Measurements from ENCODE around the gene NSRP1.
"Not testable (repeated sequence)": the region's sequence is repeated elsewhere in the genome, so short reads cannot be mapped to it uniquely, and the experiment has no call there.

Gene NSRP1

GRCh38 chr17:30101686-30102390, 14.8 kb upstream of the NSRP1 start:
- Mint-ChIP-seq H3K9me3 (no peaks in the 10 kb centered on the region), H3K27ac (no peak overlapping the region), H3K27me3 (ENCODE audit: low read depth) (peaks cover 25% of the 10 kb centered on the region), H3K36me3 (ENCODE audit: low read depth) (no peaks in the 10 kb centered on the region), H3K4me1 (ENCODE audit: low read depth) (peaks cover 6% of the 10 kb centered on the region), H3K4me3 (no peak overlapping the region)
- no peak for DNase-seq (ENCODE audit: low spot score)

DNA sequence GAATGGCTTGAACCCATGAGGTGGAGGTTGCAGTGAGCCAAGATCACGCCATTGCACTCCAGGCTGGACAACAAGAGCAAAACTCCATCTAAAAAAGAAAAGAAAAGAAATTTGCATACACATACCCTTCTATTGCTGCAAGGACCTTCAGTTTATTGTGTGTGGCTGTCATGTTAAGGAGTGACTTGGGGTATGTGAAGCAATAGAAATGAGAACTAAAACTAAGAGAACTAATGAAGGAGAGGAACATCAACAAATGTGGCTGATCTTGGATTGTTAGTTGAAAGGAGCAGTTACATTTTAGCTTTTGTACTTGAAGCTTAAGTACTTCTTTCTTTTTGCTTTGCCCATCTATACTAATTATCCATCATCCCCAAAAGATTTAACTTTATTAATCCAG, 12.7 kb upstream of the NSRP1 start:
- DNase-seq (ENCODE audit: low spot score): no peak
- Mint-ChIP-seq H3K9me3 (no peaks in the 10 kb centered on the region), H3K36me3 (ENCODE audit: low read depth) (no peaks in the 10 kb centered on the region), H3K4me3 (no peak overlapping the region), H3K27ac (no peak overlapping the region), H3K4me1 (ENCODE audit: low read depth) (peaks cover 6% of the 10 kb centered on the region), H3K27me3 (ENCODE audit: low read depth) (peaks cover 29% of the 10 kb centered on the region)

DNA sequence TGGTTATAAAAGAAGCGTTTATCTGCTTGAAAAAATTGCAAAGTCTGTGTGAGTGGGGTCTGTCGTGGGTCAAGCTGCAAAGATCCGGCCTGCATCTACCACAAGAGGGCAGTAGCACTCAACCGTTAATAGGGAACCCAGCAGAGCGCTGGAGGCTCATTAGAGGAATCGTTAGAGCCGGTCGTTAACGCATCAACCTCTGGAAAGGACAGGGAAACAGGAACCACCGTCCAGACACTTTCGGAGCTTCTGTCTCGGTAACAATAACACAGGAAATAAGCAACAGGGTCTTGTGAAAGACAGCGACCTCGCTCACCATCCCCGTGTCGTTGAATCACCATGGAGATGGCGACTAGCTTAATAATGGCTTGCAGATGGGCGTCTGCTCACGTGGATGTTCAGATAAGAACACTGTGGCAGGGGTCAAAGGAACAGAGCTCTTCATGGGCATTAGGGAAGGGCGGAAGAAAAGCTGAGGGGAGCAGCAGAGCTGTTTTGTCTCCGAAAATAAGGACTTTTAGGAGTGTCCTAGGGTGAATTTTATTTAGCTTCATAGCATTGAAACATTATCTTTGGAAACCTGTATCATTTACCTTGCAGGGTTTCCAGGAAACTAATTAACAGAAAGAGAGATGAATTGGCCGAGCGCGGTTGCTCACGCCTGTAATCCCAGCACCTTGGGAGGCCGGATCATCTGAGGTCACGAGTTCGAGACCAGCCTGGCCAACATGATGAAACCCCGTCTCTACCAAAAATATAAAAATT, 11.9 kb upstream of the NSRP1 start:
- H3K4me3 Mint-ChIP-seq: peak overlapping the region; percentile 81
- H3K4me1 Mint-ChIP-seq (ENCODE audit: low read depth): peaks cover 6% of the 10 kb centered on the region
- H3K27me3 Mint-ChIP-seq (ENCODE audit: low read depth): peaks cover 29% of the 10 kb centered on the region
- H3K9me3 Mint-ChIP-seq: no peaks in the 10 kb centered on the region
- no peaks in the 10 kb centered on the region for H3K36me3 Mint-ChIP-seq (ENCODE audit: low read depth)
- DNase-seq (ENCODE audit: low spot score): peak; percentile 59
- H3K27ac Mint-ChIP-seq: no peak overlapping the region

GRCh38 chr17:30112794-30113193, 3.8 kb upstream of the NSRP1 start:
- Mint-ChIP-seq H3K27ac (no peak overlapping the region), H3K27me3 (ENCODE audit: low read depth) (peaks cover 16% of the 10 kb centered on the region), H3K4me3 (no peak overlapping the region), H3K9me3 (no peaks in the 10 kb centered on the region), H3K36me3 (ENCODE audit: low read depth) (peaks cover 5% of the 10 kb centered on the region), H3K4me1 (ENCODE audit: low read depth) (peaks cover 22% of the 10 kb centered on the region)
- DNase-seq (ENCODE audit: low spot score): no peak

- peak; percentile 42 for DNase-seq (ENCODE audit: low spot score)
- peaks cover 12% of the 10 kb centered on the region for H3K27me3 Mint-ChIP-seq (ENCODE audit: low read depth)
- H3K36me3 Mint-ChIP-seq (ENCODE audit: low read depth): peaks cover 8% of the 10 kb centered on the region
- no peak overlapping the region for H3K27ac Mint-ChIP-seq
- no peaks in the 10 kb centered on the region for H3K9me3 Mint-ChIP-seq
- no peak overlapping the region for H3K4me3 Mint-ChIP-seq
- H3K4me1 Mint-ChIP-seq (ENCODE audit: low read depth): peaks cover 26% of the 10 kb centered on the region
Observed at GRCh38 chr17:30113213-30113612, 3.4 kb upstream of the NSRP1 start.

GRCh38 chr17:30116345-30116660, 313 bp upstream of the NSRP1 start:
- no peak for DNase-seq (ENCODE audit: low spot score)
- Mint-ChIP-seq H3K4me1 (ENCODE audit: low read depth) (peaks cover 44% of the 10 kb centered on the region), H3K27ac (peak overlapping the region; percentile 97), H3K4me3 (peak overlapping the region; percentile 91), H3K27me3 (ENCODE audit: low read depth) (no peaks in the 10 kb centered on the region), H3K9me3 (no peaks in the 10 kb centered on the region), H3K36me3 (ENCODE audit: low read depth) (peaks cover 25% of the 10 kb centered on the region)

- H3K27ac Mint-ChIP-seq: peak overlapping the region; percentile 97
- no peaks in the 10 kb centered on the region for H3K9me3 Mint-ChIP-seq
- peak overlapping the region; percentile 91 for H3K4me3 Mint-ChIP-seq
- H3K36me3 Mint-ChIP-seq (ENCODE audit: low read depth): peaks cover 32% of the 10 kb centered on the region
- DNase-seq (ENCODE audit: low spot score): no peak
- no peaks in the 10 kb centered on the region for H3K27me3 Mint-ChIP-seq (ENCODE audit: low read depth)
- H3K4me1 Mint-ChIP-seq (ENCODE audit: low read depth): peaks cover 46% of the 10 kb centered on the region
Observed at GRCh38 chr17:30117675-30118081, 1.1 kb downstream of the NSRP1 start.

DNA sequence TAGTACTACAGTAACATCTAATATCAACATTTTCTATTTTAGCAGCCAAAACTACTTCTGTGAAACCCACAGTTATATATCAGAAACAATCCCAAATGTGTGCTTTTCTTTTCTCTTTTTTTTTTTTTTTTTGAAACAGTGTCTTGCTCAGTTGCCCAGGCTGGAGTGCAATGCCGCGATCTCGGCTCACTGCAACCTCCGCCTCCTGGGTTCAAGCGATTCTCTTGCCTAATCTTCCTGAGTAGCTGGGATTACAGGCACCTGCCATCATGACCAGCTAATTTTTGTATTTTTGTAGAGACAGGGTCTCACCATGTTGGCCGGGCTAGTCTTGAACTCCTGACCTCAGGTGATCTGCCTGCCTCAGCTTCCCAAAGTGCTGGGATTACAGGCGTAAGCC, 2.0 kb downstream of the NSRP1 start:
- peak overlapping the region; percentile 91 for H3K4me3 Mint-ChIP-seq
- peaks cover 35% of the 10 kb centered on the region for H3K36me3 Mint-ChIP-seq (ENCODE audit: low read depth)
- DNase-seq (ENCODE audit: low spot score); H3K9me3 Mint-ChIP-seq; H3K27me3 Mint-ChIP-seq (ENCODE audit: low read depth): not testable (repeated sequence)
- peaks cover 37% of the 10 kb centered on the region for H3K4me1 Mint-ChIP-seq (ENCODE audit: low read depth)
- peak overlapping the region; percentile 54 for H3K27ac Mint-ChIP-seq

DNA sequence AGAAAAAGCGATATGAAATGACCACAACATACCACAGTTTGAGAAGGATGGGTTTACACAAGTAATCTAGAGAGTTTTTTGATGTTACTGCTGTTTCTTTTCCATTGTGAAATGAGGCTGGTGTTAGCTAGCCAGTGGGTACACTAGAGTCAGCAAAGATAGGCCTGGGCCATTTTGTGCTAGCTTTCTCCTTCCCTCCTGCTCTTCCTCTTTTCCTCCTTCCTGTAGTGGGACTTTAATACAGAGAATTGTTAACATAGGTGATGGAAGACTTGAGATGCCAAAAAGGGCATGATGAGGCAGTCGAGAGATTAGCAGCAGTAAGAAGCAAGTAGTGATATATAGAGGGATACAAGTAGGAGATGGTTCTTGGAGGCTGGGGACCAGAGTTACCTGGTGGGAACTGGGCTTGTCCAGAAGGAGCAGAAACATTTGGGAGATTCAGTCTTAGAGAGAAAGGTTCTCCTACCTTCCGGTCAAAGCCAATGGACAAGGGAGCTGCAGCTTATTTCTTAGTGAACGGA, 7.7 kb downstream of the NSRP1 start:
- Mint-ChIP-seq H3K27me3 (ENCODE audit: low read depth) (no peaks in the 10 kb centered on the region), H3K9me3 (no peaks in the 10 kb centered on the region), H3K4me1 (ENCODE audit: low read depth) (peaks cover 20% of the 10 kb centered on the region), H3K27ac (no peak overlapping the region), H3K4me3 (no peak overlapping the region), H3K36me3 (ENCODE audit: low read depth) (peaks cover 26% of the 10 kb centered on the region)
- no peak for DNase-seq (ENCODE audit: low spot score)

GRCh38 chr17:30130121-30130520, 13.5 kb downstream of the NSRP1 start:
- no peak for DNase-seq (ENCODE audit: low spot score)
- H3K27me3 Mint-ChIP-seq (ENCODE audit: low read depth): no peaks in the 10 kb centered on the region
- H3K4me1 Mint-ChIP-seq (ENCODE audit: low read depth): peaks cover 3% of the 10 kb centered on the region
- no peaks in the 10 kb centered on the region for H3K9me3 Mint-ChIP-seq
- no peak overlapping the region for H3K4me3 Mint-ChIP-seq
- H3K36me3 Mint-ChIP-seq (ENCODE audit: low read depth): peaks cover 22% of the 10 kb centered on the region
- H3K27ac Mint-ChIP-seq: no peak overlapping the region

DNA sequence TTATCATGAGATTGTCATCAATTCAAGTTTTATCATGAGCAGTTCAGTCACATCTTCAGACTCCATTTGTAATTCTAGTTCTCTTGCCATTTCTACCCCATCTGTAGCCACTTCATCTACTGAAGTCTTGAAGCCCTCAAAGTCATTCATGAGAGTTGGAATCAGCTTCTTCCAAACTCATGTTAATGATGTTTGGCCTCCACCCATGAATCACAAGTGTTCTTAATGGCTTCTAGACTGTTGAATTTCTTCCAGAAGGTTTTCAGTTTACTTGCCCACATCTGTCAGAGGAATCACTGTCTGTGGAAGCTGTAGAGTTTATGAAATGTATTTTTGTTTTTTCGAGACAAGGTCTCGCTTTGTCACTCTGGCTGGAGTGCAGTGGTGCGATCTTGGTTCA, 16.0 kb downstream of the NSRP1 start:
- Mint-ChIP-seq H3K9me3 (no peaks in the 10 kb centered on the region), H3K27ac (no peak overlapping the region), H3K4me3 (no peak overlapping the region), H3K4me1 (ENCODE audit: low read depth) (peaks cover 5% of the 10 kb centered on the region), H3K36me3 (ENCODE audit: low read depth) (peaks cover 23% of the 10 kb centered on the region), H3K27me3 (ENCODE audit: low read depth) (no peaks in the 10 kb centered on the region)
- DNase-seq (ENCODE audit: low spot score): no peak

DNA sequence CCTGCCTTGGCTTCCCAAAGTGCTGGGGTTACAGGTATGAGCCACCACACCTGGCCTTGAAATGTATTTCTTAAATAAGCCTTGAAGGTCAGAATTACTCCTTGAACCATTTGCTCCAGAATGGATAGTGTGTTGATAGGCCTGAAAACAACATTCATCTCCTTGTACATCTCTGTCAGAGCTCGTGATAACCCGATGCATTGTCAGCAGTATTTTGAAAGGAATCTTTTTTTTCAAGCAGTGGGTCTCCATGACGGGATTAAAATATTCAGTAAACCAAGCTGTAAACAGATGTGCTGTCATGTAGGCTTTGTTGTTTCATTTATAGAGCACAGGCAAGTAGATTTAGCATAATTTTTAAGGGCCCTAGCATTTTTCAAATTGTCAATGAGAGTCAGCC, 16.6 kb downstream of the NSRP1 start:
- peaks cover 23% of the 10 kb centered on the region for H3K36me3 Mint-ChIP-seq (ENCODE audit: low read depth)
- H3K27ac Mint-ChIP-seq: no peak overlapping the region

DNA sequence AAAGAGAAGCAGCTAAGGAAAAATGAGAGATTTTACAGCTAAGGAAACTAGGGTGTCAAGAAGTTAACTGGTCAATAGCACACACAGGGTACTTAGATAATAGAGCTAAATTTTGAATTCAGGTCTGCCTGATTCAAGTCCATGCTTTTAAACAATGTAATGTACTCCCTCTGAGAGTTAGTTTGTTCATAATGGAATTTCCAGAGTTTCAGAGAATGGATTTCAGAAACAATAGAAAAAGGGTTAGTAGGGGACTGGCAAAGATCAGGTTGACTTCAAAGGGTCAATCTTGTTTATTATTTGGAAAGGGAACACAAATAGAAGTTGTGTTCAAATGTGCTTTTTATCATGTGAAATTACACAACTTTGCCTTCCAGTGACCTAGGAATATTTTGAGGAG, 17.9 kb downstream of the NSRP1 start:
- Mint-ChIP-seq H3K4me3 (no peak overlapping the region), H3K36me3 (ENCODE audit: low read depth) (peaks cover 29% of the 10 kb centered on the region), H3K27ac (no peak overlapping the region), H3K4me1 (ENCODE audit: low read depth) (peaks cover 8% of the 10 kb centered on the region), H3K27me3 (ENCODE audit: low read depth) (no peaks in the 10 kb centered on the region), H3K9me3 (no peaks in the 10 kb centered on the region)
- DNase-seq (ENCODE audit: low spot score): no peak

More for the DNA sequence above, 16.6 kb downstream of the NSRP1 start:
- peaks cover 8% of the 10 kb centered on the region for H3K4me1 Mint-ChIP-seq (ENCODE audit: low read depth)
- H3K4me3 Mint-ChIP-seq: no peak overlapping the region
- H3K9me3 Mint-ChIP-seq: no peaks in the 10 kb centered on the region
- DNase-seq (ENCODE audit: low spot score): no peak
- H3K27me3 Mint-ChIP-seq (ENCODE audit: low read depth): no peaks in the 10 kb centered on the region

DNA sequence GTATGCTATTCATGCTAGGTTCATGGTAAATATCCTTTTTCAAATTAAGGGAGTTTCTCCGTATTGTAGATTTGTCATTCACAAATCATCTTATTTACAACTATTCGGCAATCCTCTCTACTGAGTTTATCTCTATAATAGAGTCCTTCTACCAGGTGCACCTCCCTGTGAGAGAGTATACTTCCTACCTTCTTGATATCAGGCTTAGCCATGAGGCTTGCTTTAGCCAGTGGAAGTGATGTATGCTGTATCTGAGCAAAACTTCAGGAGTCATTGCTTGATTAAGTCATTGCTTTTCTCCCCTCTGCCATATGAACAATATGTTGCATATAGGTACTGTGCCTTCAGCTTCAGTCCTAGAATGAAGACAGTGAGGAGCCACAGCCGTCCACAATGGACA, 20.5 kb downstream of the NSRP1 start:
- DNase-seq (ENCODE audit: low spot score): no peak
- no peak overlapping the region for H3K27ac Mint-ChIP-seq
- H3K9me3 Mint-ChIP-seq: no peaks in the 10 kb centered on the region
- H3K4me1 Mint-ChIP-seq (ENCODE audit: low read depth): peaks cover 8% of the 10 kb centered on the region
- H3K36me3 Mint-ChIP-seq (ENCODE audit: low read depth): peaks cover 19% of the 10 kb centered on the region
- no peaks in the 10 kb centered on the region for H3K27me3 Mint-ChIP-seq (ENCODE audit: low read depth)
- no peak overlapping the region for H3K4me3 Mint-ChIP-seq

All from T-helper 2 cell treated with Interferon-gamma antibody and Interleukin-4, amounts not matched to agents 5 μg/mL and 100 μg/mL, for 36 hours (primary cell).